Eye (tissue), 1 donor: ENCODE measurements around the gene DENND1A.
A peak's percentile ranks its signal among the peaks of the same experiment; 100 is the strongest.

ENCODE experiments used
- DNase-seq: peaks from one replicate; pipeline ENCODE4 v3.0.0-alpha.2; 2015

The DENND1A gene

GRCh38 chr9:123717581-123718175 lies 212.2 kb downstream of the DENND1A start:
- no peak for DNase-seq

GRCh38 chr9:123716339-123716945 lies 213.5 kb downstream of the DENND1A start:
- peak; percentile 51 for DNase-seq

- no peak for DNase-seq
Observed at GRCh38 chr9:123715258-123715657, 214.7 kb downstream of the DENND1A start.

GRCh38 chr9:123713282-123713681 lies 216.6 kb downstream of the DENND1A start:
- DNase-seq, result no peak

GRCh38 chr9:123712399-123712798 lies 217.5 kb downstream of the DENND1A start:
- no peak for DNase-seq

GRCh38 chr9:123710299-123710698 lies 219.6 kb downstream of the DENND1A start:
- DNase-seq, result no peak

DNA sequence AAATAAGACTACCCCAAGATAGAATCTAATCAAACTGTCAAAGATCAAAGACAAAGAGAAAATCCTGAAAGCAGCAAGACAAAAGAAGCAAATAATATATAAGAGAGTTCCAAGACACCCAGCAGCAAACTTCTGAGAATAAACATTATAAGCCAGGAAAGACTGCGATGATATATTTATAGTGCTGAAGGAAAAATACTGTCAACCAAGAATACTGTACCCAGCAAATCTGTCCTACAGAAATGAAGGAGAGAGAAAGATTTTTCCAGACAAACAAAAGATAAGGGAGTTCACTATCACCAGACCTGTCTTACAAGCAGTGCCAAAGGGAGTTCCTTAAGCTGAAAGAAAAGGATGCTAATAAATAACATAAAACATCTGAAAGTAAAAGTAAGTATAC lies 227.4 kb downstream of the DENND1A start:
- peak; percentile 66 for DNase-seq

DNA sequence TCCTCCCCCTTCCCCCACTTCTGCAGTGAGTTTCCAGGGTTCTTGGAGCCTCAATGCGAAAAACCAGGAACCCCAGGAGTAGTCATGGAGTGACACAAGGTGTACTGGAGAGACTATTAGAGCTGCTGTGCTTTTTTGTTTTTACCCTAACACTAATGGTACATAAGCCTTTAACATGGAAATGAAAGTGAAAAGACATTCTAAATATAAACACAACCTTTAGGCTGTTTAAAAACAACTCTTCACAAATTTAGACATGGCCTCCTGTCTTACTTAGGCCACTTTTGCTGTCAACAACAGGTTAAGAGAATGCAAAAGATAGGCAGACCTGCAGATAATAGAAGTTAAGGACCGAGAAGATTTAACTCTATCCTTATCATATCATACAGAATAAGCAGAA lies 232.2 kb downstream of the DENND1A start:
- DNase-seq, result no peak

DNA sequence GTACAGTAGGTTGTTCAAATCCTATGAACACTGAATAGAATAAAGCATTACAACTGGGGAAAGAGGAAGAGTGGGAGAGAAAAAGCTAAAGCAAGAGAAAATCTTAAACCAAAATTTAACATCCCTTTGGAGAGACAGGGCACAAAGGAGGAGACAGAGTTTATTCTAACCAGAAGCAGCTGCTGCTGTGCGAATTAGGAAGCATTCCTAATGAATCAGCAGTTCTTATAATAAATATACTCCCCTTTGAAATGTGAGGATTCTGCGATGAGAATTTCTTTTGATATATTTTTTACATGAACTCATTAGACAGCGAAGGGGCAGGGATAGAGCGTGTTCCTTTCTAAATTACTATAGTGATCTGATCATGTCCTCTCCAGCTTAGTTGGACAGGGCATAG lies 233.4 kb downstream of the DENND1A start:
- no peak for DNase-seq

DNA sequence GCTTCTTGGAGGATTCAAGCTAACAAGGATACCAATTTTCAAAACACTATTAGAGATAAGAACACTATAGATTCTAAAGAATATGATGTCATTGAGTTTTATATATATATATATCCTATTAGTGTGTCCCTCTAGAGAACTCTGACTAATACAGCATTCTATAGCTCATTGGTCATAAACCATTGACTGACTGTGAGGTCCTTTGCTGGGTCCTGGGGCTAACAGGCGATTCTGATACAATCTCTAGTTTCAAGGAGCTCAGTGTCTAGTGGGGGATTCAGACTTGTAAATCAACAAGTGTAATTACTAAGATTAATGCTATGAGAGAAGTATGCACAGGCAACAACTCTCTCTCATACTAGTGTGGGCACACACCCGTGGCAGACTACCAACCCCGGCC lies 234.5 kb downstream of the DENND1A start:
- DNase-seq, result no peak

DNA sequence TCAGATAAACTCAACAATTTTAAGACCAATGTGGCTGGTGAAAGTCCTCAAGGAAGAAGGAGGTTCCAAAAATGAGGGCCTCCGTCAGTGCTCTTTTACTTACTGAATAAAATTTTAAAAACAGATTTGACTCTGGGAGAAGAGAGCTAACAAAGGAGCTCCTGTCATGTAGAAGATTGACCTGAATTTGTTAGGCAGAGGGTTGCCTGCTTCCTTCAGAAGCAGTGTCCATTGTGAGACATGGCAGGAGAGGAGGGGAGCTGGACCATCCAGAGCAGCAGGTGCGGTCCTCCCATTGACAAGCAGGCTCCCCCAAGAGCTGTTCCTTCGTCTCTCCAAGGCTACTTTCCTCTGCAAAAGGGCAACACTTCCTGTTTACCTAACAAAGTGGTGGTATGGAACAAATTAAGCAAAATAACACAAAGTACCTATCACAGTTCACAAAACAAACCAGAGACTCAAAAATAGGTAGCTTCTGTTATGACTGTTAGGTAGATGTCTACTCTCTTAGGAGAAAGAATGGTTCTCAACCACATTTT lies 238.1 kb downstream of the DENND1A start:
- DNase-seq, result peak; percentile 63

- DNase-seq, result no peak
Observed at GRCh38 chr9:123689701-123690428, 240.1 kb downstream of the DENND1A start.

GRCh38 chr9:123687246-123687751 lies 242.6 kb downstream of the DENND1A start:
- peak; percentile 32 for DNase-seq

DNA sequence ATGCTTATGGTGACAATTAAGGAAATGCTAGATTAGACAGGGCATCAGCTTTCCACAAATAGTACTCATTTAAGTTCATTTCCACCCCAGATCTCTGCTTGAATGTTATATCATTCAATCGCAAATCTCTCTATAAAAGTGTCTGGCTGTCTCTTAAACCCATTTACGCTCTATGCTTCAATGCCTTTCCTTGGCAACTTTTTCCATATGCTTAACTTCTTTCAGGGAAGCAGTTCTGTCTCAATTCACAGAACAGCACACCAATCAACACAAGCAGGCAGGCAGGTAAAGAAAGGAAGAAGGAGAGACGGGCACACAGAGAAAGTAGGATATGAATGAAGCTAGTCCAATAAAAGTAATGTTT lies 243.1 kb downstream of the DENND1A start:
- no peak for DNase-seq

- peak; percentile 71 for DNase-seq
Observed at GRCh38 chr9:123686131-123686828, 243.6 kb downstream of the DENND1A start.

- DNase-seq, result no peak
Observed at GRCh38 chr9:123685489-123686083, 244.3 kb downstream of the DENND1A start.

DNA sequence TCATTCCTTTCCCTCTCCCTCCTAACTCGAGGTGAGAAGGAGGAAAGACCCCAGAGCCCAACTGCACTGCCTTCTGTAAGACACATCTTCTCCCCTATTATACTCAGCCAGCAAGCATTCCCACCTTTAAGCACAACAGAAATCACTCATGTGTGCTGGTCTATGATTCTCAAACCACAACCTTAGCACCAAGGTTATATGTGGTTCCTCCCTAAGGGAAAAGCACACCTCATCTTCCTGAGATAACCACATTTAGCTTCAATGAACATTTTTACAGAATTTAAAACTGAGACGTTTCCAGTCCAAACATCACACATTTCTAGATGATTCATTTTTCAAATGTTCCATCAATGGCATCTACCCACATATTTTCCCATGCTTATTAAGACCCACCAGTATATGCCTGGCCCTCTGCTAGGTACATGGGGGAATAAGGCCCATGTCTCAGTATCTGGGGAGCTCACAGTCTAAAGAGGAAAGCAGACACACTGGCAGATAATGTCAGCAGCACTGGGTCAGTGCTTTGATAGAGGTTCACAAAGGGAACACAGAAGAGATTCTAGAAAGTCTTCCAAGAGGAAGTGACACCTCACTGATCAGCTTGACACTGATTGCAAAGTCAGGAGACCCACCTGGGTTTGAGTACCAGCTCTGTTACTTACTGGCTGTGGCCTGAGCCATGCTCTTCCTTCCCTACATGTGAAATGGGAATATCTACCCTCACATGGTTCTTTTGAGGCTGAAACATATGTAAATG lies 245.4 kb downstream of the DENND1A start:
- no peak for DNase-seq

- DNase-seq, result no peak
Observed at GRCh38 chr9:123682746-123683145, 247.2 kb downstream of the DENND1A start.

- DNase-seq, result no peak
Observed at GRCh38 chr9:123680352-123680751, 249.6 kb downstream of the DENND1A start.

GRCh38 chr9:123679330-123679987 lies 250.5 kb downstream of the DENND1A start:
- DNase-seq, result peak; percentile 67

- no peak for DNase-seq
Observed at GRCh38 chr9:123678878-123679329, 251.0 kb downstream of the DENND1A start.
